Mesendoderm (in vitro differentiated cells): Measurements from ENCODE around the gene CSPG5.

ENCODE experiments used
- DNase-seq: peaks from one replicate; pipeline ENCODE4 v3.0.0; 2013
- H2AK5ac ChIP-seq: 2 replicates; pipeline ENCODE4 v1.6.1; 2013; ENCODE audit warnings: low read length, inconsistent platforms
- H2BK120ac ChIP-seq: 2 replicates; pipeline ENCODE4 v1.6.1; 2013; ENCODE audit warnings: low read depth, mild to moderate bottlenecking, low read length, moderate library complexity, mixed read lengths
- H2BK15ac ChIP-seq: replicated peaks from 2 replicates; pipeline ENCODE4 v1.6.1; 2013; ENCODE audit warnings: low read depth, mild to moderate bottlenecking, moderate library complexity
- H2BK5ac ChIP-seq: 2 replicates; pipeline ENCODE4 v1.6.1; 2013; ENCODE audit warnings: low read length, inconsistent platforms
- H3K18ac ChIP-seq: 2 replicates; pipeline ENCODE4 v1.6.1; 2013; ENCODE audit warnings: mild to moderate bottlenecking, low read length, mixed read lengths
- H3K23ac ChIP-seq: one replicate; pipeline ENCODE4 v1.6.1; 2013; ENCODE audit warnings: low read length
- H3K27ac ChIP-seq: 2 replicates; pipeline ENCODE4 v1.5.1; 2013; ENCODE audit warnings: low read depth, mild to moderate bottlenecking, inconsistent platforms, low read length, moderate library complexity
- H3K27me3 ChIP-seq: 2 replicates; pipeline ENCODE4 v1.6.1; 2013; ENCODE audit warnings: low read length, control low read depth, mild to moderate bottlenecking, inconsistent platforms; ENCODE audit not compliant: insufficient read depth, poor library complexity
- H3K36me3 ChIP-seq: 2 replicates; pipeline ENCODE4 v1.6.1; 2013; ENCODE audit warnings: low read length, inconsistent platforms; ENCODE audit not compliant: control insufficient read depth, insufficient read depth
- H3K4ac ChIP-seq: one replicate; pipeline ENCODE4 v1.6.1; 2013; ENCODE audit warnings: low read depth, mild to moderate bottlenecking, low read length, moderate library complexity
- H3K4me1 ChIP-seq: 2 replicates; pipeline ENCODE4 v1.6.1; 2013; ENCODE audit warnings: low read depth, low read length, inconsistent platforms; ENCODE audit not compliant: control insufficient read depth
- H3K4me2 ChIP-seq: 2 replicates; pipeline ENCODE4 v1.6.1; 2013; ENCODE audit warnings: low read length
- H3K4me3 ChIP-seq: 2 replicates; pipeline ENCODE4 v1.5.1; 2013; ENCODE audit warnings: mild to moderate bottlenecking, low read length
- H3K56ac ChIP-seq: one replicate; pipeline ENCODE4 v1.6.1; 2013; ENCODE audit warnings: low read length
- H3K79me1 ChIP-seq: 2 replicates; pipeline ENCODE4 v1.6.1; 2013; ENCODE audit warnings: low read length, inconsistent platforms
- H3K79me2 ChIP-seq: 2 replicates; pipeline ENCODE4 v1.6.1; 2013; ENCODE audit warnings: mild to moderate bottlenecking, low read length; ENCODE audit not compliant: control insufficient read depth, insufficient read depth
- H3K9ac ChIP-seq: 2 replicates; pipeline ENCODE4 v1.6.1; 2013; ENCODE audit warnings: low read length, inconsistent platforms
- H4K5ac ChIP-seq: one replicate; pipeline ENCODE4 v1.6.1; 2013; ENCODE audit warnings: low read length
- H4K8ac ChIP-seq: one replicate; pipeline ENCODE4 v1.6.1; 2013; ENCODE audit warnings: low read depth, mild to moderate bottlenecking, control low read depth, low read length, moderate library complexity
- WGBS: extraction: QIAGEN DNeasy Blood & Tissue Kit; methylation state at CpG from one replicate; pipeline ENCODE4 v1.1.7; 2013; ENCODE audit warnings: low lambda C conversion rate, missing lambda C conversion rate; ENCODE audit not compliant: insufficient coverage; ENCODE audit errors: extremely low coverage; 5-methylcytosine and 5-hydroxymethylcytosine counted together

The CSPG5 gene

GRCh38 chr3:47522082-47522987, 56.3 kb downstream of the CSPG5 start:
- no peak overlapping the region for H3K27ac ChIP-seq
- no peak overlapping the region for H3K9ac ChIP-seq
- no peak overlapping the region for H3K18ac ChIP-seq
- H3K79me2 ChIP-seq, result no peaks in the 10 kb centered on the region
- no peak overlapping the region for H3K23ac ChIP-seq
- H2BK15ac ChIP-seq, result no peak overlapping the region
- no peak overlapping the region for H2BK5ac ChIP-seq
- no peak overlapping the region for H4K5ac ChIP-seq
- H3K4me1 ChIP-seq, result no peaks in the 10 kb centered on the region
- no peaks in the 10 kb centered on the region for H3K27me3 ChIP-seq
- H4K8ac ChIP-seq, result no peak overlapping the region
- DNase-seq, result peak; percentile 94
- WGBS, result no CpG with 5 or more reads among the region's 15 CpGs
- no peaks in the 10 kb centered on the region for H3K36me3 ChIP-seq
- no peak overlapping the region for H2BK120ac ChIP-seq
- no peak overlapping the region for H3K4me3 ChIP-seq
- peak overlapping the region; percentile 61 for H3K56ac ChIP-seq
- no peak overlapping the region for H3K4ac ChIP-seq
- no peak overlapping the region for H2AK5ac ChIP-seq
- H3K79me1 ChIP-seq, result no peaks in the 10 kb centered on the region
- no peak overlapping the region for H3K4me2 ChIP-seq

DNA sequence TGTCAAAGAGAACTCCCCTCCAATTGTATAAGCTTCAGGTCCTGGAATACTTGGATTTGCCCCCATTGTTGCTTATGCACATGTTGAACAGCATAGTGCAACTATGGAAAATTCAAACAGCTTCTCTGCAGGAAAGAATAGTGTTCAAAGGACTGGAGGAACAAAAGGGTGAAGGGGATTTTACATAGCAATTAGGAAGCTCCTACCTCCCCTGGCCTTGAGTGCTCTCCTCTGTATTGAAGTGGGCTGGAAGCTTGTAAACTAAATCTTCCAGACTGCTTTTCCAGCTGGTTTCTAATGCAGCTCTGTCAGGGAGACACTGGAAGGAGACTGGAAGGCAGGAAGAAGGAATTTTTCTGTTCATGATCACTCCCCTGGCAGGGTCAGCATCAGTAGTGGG, 57.9 kb downstream of the CSPG5 start:
- Histone ChIP-seq H4K8ac (no peak overlapping the region), H3K18ac (no peak overlapping the region), H3K79me2 (no peaks in the 10 kb centered on the region), H2BK5ac (no peak overlapping the region), H2AK5ac (no peak overlapping the region), H2BK15ac (no peak overlapping the region), H4K5ac (no peak overlapping the region), H3K56ac (no peak overlapping the region), H3K36me3 (no peaks in the 10 kb centered on the region), H3K79me1 (no peaks in the 10 kb centered on the region), H3K9ac (no peak overlapping the region), H3K4me1 (no peaks in the 10 kb centered on the region), H3K4ac (no peak overlapping the region), H3K23ac (no peak overlapping the region), H3K4me3 (no peak overlapping the region), H3K27me3 (no peaks in the 10 kb centered on the region), H2BK120ac (no peak overlapping the region), H3K27ac (no peak overlapping the region), H3K4me2 (no peak overlapping the region)
- no peak for DNase-seq

- no peak overlapping the region for H3K18ac ChIP-seq
- no peaks in the 10 kb centered on the region for H3K36me3 ChIP-seq
- no peak overlapping the region for H2BK15ac ChIP-seq
- WGBS, result no CpG with 5 or more reads among the region's 2 CpGs
- H3K4me2 ChIP-seq, result no peak overlapping the region
- no peak overlapping the region for H3K23ac ChIP-seq
- H3K4me3 ChIP-seq, result no peak overlapping the region
- H2AK5ac ChIP-seq, result no peak overlapping the region
- H2BK120ac ChIP-seq, result no peak overlapping the region
- H2BK5ac ChIP-seq, result no peak overlapping the region
- no peak overlapping the region for H4K8ac ChIP-seq
- no peaks in the 10 kb centered on the region for H3K4me1 ChIP-seq
- no peak overlapping the region for H3K56ac ChIP-seq
- no peak overlapping the region for H3K4ac ChIP-seq
- H3K79me1 ChIP-seq, result no peaks in the 10 kb centered on the region
- no peaks in the 10 kb centered on the region for H3K79me2 ChIP-seq
- DNase-seq, result no peak
- H3K27me3 ChIP-seq, result no peaks in the 10 kb centered on the region
- no peak overlapping the region for H4K5ac ChIP-seq
- H3K9ac ChIP-seq, result no peak overlapping the region
- no peak overlapping the region for H3K27ac ChIP-seq
Measured at GRCh38 chr3:47517937-47518336, 60.7 kb downstream of the CSPG5 start.

GRCh38 chr3:47515864-47516319, 62.8 kb downstream of the CSPG5 start:
- Histone ChIP-seq H3K4ac (no peak overlapping the region), H3K79me1 (peaks cover 7% of the 10 kb centered on the region), H3K56ac (no peak overlapping the region), H3K4me2 (no peak overlapping the region), H3K18ac (no peak overlapping the region), H2BK120ac (no peak overlapping the region), H3K79me2 (peaks cover 11% of the 10 kb centered on the region), H2BK15ac (no peak overlapping the region), H3K4me1 (no peaks in the 10 kb centered on the region), H3K23ac (no peak overlapping the region), H4K8ac (no peak overlapping the region), H3K27me3 (no peaks in the 10 kb centered on the region), H4K5ac (no peak overlapping the region), H3K4me3 (no peak overlapping the region), H3K36me3 (no peaks in the 10 kb centered on the region), H3K9ac (no peak overlapping the region), H3K27ac (no peak overlapping the region), H2BK5ac (no peak overlapping the region), H2AK5ac (no peak overlapping the region)
- no peak for DNase-seq
- WGBS, result no CpG with 5 or more reads among the region's 5 CpGs

GRCh38 chr3:47515100-47515499, 63.6 kb downstream of the CSPG5 start:
- Histone ChIP-seq H3K9ac (no peak overlapping the region), H3K4me3 (no peak overlapping the region), H3K27ac (no peak overlapping the region), H3K79me1 (peaks cover 7% of the 10 kb centered on the region), H3K4me1 (no peaks in the 10 kb centered on the region), H2BK5ac (no peak overlapping the region), H3K79me2 (peaks cover 11% of the 10 kb centered on the region), H3K4me2 (no peak overlapping the region), H2BK15ac (no peak overlapping the region), H4K8ac (no peak overlapping the region), H3K23ac (no peak overlapping the region), H3K36me3 (no peaks in the 10 kb centered on the region), H3K56ac (no peak overlapping the region), H3K18ac (no peak overlapping the region), H2AK5ac (no peak overlapping the region), H3K27me3 (no peaks in the 10 kb centered on the region), H3K4ac (no peak overlapping the region), H2BK120ac (no peak overlapping the region), H4K5ac (no peak overlapping the region)
- WGBS, result no CpG with 5 or more reads among the region's 5 CpGs
- DNase-seq, result no peak
